HEK293T (cell line): ENCODE results near the gene DDIT3.

Source experiments
- ARNT ChIP-seq: fragments of 450-650 bp; IDR thresholded peaks from 2 replicates; pipeline ENCODE4 v1.6.1; 2017; ENCODE audit warnings: mild to moderate bottlenecking
- BHLHE40 ChIP-seq: fragments of 450-650 bp; IDR thresholded peaks from 2 replicates; pipeline ENCODE4 v1.6.1; 2016; ENCODE audit warnings: mild to moderate bottlenecking, moderate library complexity, borderline replicate concordance
- ELF4 ChIP-seq: fragments of 450-650 bp; IDR thresholded peaks from 2 replicates; pipeline ENCODE4 v1.6.1; 2017; ENCODE audit warnings: antibody characterized with exemption
- FOXA1 ChIP-seq: fragments of 450-650 bp; IDR thresholded peaks from 2 replicates; pipeline ENCODE4 v1.6.1; 2016; ENCODE audit warnings: mild to moderate bottlenecking
- FOXK2 ChIP-seq: fragments of 450-650 bp; IDR thresholded peaks from 2 replicates; pipeline ENCODE4 v1.6.1; 2016; ENCODE audit warnings: mild to moderate bottlenecking
- FOXM1 ChIP-seq: fragments of 450-650 bp; IDR thresholded peaks from 2 replicates; pipeline ENCODE4 v1.6.1; 2017; ENCODE audit warnings: mild to moderate bottlenecking, borderline replicate concordance
- HDGF ChIP-seq: fragments of 450-650 bp; IDR thresholded peaks from 2 replicates; pipeline ENCODE4 v1.6.1; 2017; ENCODE audit warnings: antibody characterized with exemption, borderline replicate concordance
- L3MBTL2 ChIP-seq: fragments of 450-650 bp; conservative IDR thresholded peaks from 2 replicates; pipeline ENCODE4 v1.6.1; 2016; ENCODE audit warnings: mild to moderate bottlenecking
- NFRKB ChIP-seq: fragments of 450-650 bp; IDR thresholded peaks from 2 replicates; pipeline ENCODE4 v1.6.1; 2016; ENCODE audit warnings: mild to moderate bottlenecking, moderate library complexity
- PKNOX1 ChIP-seq: fragments of 450-650 bp; IDR thresholded peaks from 2 replicates; pipeline ENCODE4 v1.6.1; 2016
- SP1 ChIP-seq: fragments of 450-650 bp; IDR thresholded peaks from 2 replicates; pipeline ENCODE4 v1.6.1; 2017
- SUZ12 ChIP-seq: fragments of 450-650 bp; IDR thresholded peaks from 2 replicates; pipeline ENCODE4 v1.6.1; 2016; ENCODE audit warnings: mild to moderate bottlenecking
- TARDBP ChIP-seq: fragments of 450-650 bp; IDR thresholded peaks from 2 replicates; pipeline ENCODE4 v1.6.1; 2016
- ZNF384 ChIP-seq: fragments of 450-650 bp; IDR thresholded peaks from 2 replicates; pipeline ENCODE4 v1.6.1; 2016

- TF ChIP-seq SUZ12 (no peak), FOXM1 (no peak), SP1 (no peak), FOXK2 (no peak), ARNT (no peak), BHLHE40 (no peak), TARDBP (no peak), FOXA1 (no peak), NFRKB (no peak), L3MBTL2 (no peak), PKNOX1 (no peak), ZNF384 (no peak), HDGF (no peak), ELF4 (no peak)
Measured at GRCh38 chr12:57472391-57472790, 47.9 kb downstream of the DDIT3 start.
